Bronchial epithelial cell (primary cell): ENCODE measurements around the gene EPS8L1. TPM values are rescaled to one million over a fixed set of nuclear protein-coding genes. Genes with fewer than 3 reads are reported as not detected.

Experiments used
- DNase-seq: peaks from one replicate; pipeline ENCODE4 v3.0.0-alpha.2; 2010; ENCODE audit warnings: low read depth
- FAIRE-seq: peaks from 2 replicates; lab custom pipeline; 2011; peaks lifted over from hg19 to GRCh38; lab: Jason Lieb, UNC
- H3K27me3 ChIP-seq: 2 replicates; pipeline ENCODE4 v1.5.1; 2011; ENCODE audit warnings: low read length; ENCODE audit not compliant: control insufficient read depth, insufficient read depth
- H3K36me3 ChIP-seq: 2 replicates; pipeline ENCODE4 v1.5.1; 2011; ENCODE audit warnings: low read length; ENCODE audit not compliant: control insufficient read depth, insufficient read depth
- H3K4me3 ChIP-seq: 2 replicates; pipeline ENCODE4 v1.5.1; 2011; ENCODE audit warnings: mild to moderate bottlenecking, low read depth, low read length, control low read depth
- CTCF ChIP-seq: IDR thresholded peaks from 2 replicates; pipeline ENCODE4 v1.5.1; 2011; ENCODE audit warnings: mild to moderate bottlenecking, moderate library complexity, low read length, control low read depth, inconsistent platforms; ENCODE audit not compliant: insufficient read depth, severe bottlenecking
- total RNA-seq: library from RNA; depleted of rRNA; stranded (reverse); fragments of >200 nt; gene quantifications from 2 replicates; pipeline ENCODE4 v1.2.1, GENCODE V29; 2014

Gene EPS8L1
- total RNA-seq, 1 donor from 2014 or later = 117 TPM

DNA sequence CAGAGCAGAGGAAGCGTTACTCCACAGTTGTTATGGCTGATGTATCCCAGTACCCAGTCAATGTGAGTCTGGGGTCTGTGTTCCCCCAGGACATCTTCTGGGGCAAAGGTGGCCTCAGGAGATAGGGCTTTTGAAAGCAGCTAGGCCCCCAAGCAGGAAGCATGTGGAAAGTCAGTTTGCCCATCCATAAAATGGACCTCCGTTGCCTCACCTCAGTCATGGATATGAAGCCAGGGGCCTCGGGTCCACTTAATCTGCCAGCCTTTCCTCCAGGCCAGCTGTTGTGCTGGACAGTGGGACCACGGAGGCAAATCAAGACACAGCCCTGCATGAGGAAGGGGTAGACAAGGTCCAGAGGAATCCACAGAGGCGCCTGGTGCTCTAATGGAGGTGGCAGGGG is 3.3 kb downstream of the EPS8L1 start:
- FAIRE-seq (no peak), DNase-seq (no peak)
- Histone ChIP-seq H3K36me3 (peaks cover 8% of the 10 kb centered on the region), H3K27me3 (no peaks in the 10 kb centered on the region), H3K4me3 (no peak overlapping the region)
- TF ChIP-seq CTCF = no peak

GRCh38 chr19:55079400-55080038 is 3.9 kb downstream of the EPS8L1 start:
- FAIRE-seq (no peak), DNase-seq (no peak)
- Histone ChIP-seq H3K4me3 (no peak overlapping the region), H3K27me3 (no peaks in the 10 kb centered on the region), H3K36me3 (peaks cover 8% of the 10 kb centered on the region)
- TF ChIP-seq CTCF = no peak

- peak; percentile 61 for DNase-seq
- TF ChIP-seq CTCF = no peak
- no peaks in the 10 kb centered on the region for H3K27me3 ChIP-seq
- FAIRE-seq = no peak
- peaks cover 8% of the 10 kb centered on the region for H3K36me3 ChIP-seq
- peak overlapping the region; percentile 49 for H3K4me3 ChIP-seq
These were observed 4.7 kb downstream of the EPS8L1 start for GRCh38 chr19:55080121-55080967.

DNA sequence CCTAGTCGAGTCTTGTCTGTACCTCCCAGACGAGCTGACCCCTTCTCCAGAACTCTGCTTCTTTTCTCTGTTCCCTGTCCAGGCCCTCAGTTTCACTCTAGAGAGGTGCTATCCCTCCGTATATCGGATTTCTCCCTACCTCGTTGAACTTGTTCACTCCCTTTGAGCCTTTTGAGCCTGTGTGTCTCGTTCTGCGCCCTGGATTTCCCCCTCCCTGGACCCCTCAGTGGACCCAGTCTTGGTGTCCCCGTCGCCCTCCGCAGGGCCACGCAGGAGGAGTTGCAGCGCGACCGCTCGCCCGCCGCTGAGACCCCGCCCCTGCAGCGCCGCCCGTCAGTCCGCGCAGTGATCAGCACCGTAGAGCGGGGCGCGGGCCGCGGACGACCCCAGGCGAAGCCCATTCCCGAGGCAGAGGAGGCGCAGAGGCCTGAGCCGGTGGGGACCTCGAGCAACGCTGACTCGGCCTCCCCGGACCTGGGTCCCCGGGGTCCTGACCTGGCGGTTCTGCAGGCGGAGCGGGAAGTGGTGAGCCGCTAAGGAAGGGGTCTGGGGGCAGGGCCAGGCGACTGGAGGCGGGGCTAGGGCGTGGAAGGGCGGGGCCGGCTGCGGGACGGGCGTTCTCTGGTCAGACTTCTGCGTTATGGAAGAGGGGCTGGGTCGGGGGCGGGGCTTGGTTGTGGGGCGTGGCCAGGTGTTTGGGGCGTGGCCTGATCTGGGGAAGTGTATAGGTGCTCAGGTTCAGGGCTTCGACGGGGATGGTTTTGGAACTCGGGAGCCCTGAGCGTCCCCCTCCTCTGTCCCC is 5.5 kb downstream of the EPS8L1 start:
- peak overlapping the region; percentile 49 for H3K4me3 ChIP-seq
- DNase-seq (peak; percentile 76), FAIRE-seq (no peak)
- TF ChIP-seq CTCF = peak; percentile 6
- peaks cover 8% of the 10 kb centered on the region for H3K36me3 ChIP-seq
- H3K27me3 ChIP-seq = no peaks in the 10 kb centered on the region

GRCh38 chr19:55081770-55082019 is 6.0 kb downstream of the EPS8L1 start:
- FAIRE-seq (no peak), DNase-seq (no peak)
- peaks cover 8% of the 10 kb centered on the region for H3K36me3 ChIP-seq
- peak overlapping the region; percentile 49 for H3K4me3 ChIP-seq
- H3K27me3 ChIP-seq = no peaks in the 10 kb centered on the region
- TF ChIP-seq CTCF = no peak
